NCI-H460 (cell line): ENCODE results near the gene RPS28. TPM values are rescaled to one million over a fixed set of nuclear protein-coding genes. Genes with fewer than 3 reads are reported as not detected.
A peak's percentile ranks its signal among the peaks of the same experiment; 100 is the strongest.
"Not testable (repeated sequence)": the region's sequence is repeated elsewhere in the genome, so short reads cannot be mapped to it uniquely, and the experiment has no call there.

ENCODE experiments used
- DNase-seq: peaks from one replicate; pipeline ENCODE4 v3.0.0-alpha.2; 2016; ENCODE audit warnings: low read depth; ENCODE audit errors: extremely low read depth
- polyA plus RNA-seq: library from polyadenylated mRNA; depleted of rRNA; stranded (reverse); fragments of >200 nt; gene quantifications from 2 replicates; pipeline ENCODE4 v1.2.3, GENCODE V29; 2014; cell fraction: nucleus; rRNA removed
- total RNA-seq: library from RNA; depleted of rRNA; stranded (reverse); fragments of >200 nt; shearing (Covaris generic); gene quantifications from 2 replicates; pipeline ENCODE4 v1.2.3, GENCODE V29; 2014; rRNA removed

RPS28 gene
- 623 and 769 TPM in 2 replicates for total RNA-seq
- polyA plus RNA-seq, result 25.7 and 85.7 TPM in 2 replicates

DNA sequence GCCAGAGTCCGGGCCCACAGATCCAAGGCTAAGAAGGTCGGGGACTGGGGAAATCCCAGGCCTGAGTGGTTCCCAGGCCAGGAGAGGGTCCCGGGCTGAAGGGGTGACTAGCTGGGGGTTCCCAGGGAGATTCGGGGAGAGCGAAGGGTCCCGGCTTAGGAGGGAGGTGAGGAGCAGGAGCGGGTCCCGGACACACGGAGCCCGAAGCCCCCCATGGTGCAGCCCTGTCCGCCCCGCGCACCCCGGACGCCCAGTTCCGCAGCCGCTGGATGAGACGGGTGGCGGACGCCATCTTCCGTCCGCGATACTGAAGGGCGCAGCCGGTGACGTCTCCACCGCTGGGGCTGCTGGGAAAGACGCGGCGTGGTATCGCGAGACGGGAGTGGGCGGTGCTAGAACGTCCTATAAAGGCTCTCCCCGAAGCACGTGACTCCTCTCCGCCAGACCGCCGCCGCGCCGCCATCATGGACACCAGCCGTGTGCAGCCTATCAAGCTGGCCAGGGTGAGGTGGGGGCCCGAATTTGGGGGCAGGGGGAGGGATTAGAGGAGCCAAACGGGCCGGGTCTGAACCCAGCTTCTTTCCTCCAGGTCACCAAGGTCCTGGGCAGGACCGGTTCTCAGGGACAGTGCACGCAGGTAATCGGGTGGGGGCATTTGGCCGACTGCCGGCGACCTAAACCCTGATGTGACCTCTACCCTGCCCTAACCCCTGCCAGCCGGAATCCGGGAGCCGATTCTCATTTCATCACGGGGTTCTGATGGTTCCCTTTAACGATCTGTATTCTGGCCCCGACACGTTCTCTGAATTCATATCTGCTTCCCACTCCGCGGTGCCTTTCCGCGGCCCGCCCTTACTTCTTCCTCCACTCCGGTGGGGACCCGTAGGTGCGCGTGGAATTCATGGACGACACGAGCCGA lies at the start of gene RPS28, which contains the start of gene NDUFA7:
TSS of gene RPS28 (plus strand) at position 430 of the 919 bp plus-strand sequence. CDS start at position 465, 35 bp downstream.
TSS of gene NDUFA7 (minus strand) at position 309 of the 919 bp plus-strand sequence. CDS start at position 292, 17 bp downstream.
- peak; percentile 91 for DNase-seq

GRCh38 chr19:8276508-8276907 lies 44.8 kb upstream of the RPS28 start:
- not testable (repeated sequence) for DNase-seq

DNA sequence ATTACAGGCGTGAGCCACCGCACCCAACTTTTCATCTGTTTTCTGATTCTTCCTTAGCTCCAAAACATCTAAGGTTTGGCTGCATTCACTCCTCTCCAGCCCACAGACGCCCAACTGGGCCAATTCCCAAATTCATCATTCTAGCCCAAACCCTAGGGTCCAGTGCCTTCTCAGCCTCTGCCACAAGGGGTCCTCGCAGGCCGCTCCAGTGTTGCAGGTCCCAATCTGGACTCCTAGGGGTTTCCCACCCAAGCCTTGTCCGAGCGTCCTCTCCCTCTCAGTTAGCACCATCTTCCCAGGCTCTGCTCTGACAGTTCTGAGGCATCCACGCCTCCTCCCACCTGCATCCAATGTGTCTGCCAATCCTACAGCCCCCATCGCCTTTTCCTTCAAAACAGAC lies 30.0 kb upstream of the RPS28 start:
- not testable (repeated sequence) for DNase-seq

GRCh38 chr19:8302357-8302691 lies 19.0 kb upstream of the RPS28 start:
- DNase-seq, result no peak

GRCh38 chr19:8302734-8303133 lies 18.6 kb upstream of the RPS28 start:
- DNase-seq, result no peak

- DNase-seq, result no peak
Observed at GRCh38 chr19:8304841-8305621, 16.3 kb upstream of the RPS28 start.

DNA sequence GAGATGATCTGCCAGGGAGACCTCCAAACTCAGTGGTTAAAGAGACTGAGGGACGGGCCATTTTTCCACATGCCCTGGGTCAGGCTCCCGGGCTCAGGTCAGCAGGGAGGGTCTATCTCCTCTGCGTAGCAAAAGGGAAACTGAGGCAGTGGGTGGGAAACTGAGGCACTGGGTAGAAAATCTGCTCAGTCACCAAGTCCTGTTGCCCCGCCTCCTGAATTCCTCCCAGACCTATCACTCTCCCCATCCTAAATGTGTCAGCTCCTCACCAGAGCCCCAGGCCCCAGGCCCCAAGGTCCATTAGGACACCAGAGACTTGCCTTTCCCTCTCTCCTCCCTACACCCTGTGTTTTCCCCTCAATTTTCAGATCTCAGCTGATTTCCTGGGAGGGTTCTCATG lies 15.5 kb upstream of the RPS28 start:
- DNase-seq, result no peak

- no peak for DNase-seq
Observed at GRCh38 chr19:8306235-8307054, 14.9 kb upstream of the RPS28 start.

GRCh38 chr19:8307400-8307964 lies 13.8 kb upstream of the RPS28 start:
- no peak for DNase-seq

DNA sequence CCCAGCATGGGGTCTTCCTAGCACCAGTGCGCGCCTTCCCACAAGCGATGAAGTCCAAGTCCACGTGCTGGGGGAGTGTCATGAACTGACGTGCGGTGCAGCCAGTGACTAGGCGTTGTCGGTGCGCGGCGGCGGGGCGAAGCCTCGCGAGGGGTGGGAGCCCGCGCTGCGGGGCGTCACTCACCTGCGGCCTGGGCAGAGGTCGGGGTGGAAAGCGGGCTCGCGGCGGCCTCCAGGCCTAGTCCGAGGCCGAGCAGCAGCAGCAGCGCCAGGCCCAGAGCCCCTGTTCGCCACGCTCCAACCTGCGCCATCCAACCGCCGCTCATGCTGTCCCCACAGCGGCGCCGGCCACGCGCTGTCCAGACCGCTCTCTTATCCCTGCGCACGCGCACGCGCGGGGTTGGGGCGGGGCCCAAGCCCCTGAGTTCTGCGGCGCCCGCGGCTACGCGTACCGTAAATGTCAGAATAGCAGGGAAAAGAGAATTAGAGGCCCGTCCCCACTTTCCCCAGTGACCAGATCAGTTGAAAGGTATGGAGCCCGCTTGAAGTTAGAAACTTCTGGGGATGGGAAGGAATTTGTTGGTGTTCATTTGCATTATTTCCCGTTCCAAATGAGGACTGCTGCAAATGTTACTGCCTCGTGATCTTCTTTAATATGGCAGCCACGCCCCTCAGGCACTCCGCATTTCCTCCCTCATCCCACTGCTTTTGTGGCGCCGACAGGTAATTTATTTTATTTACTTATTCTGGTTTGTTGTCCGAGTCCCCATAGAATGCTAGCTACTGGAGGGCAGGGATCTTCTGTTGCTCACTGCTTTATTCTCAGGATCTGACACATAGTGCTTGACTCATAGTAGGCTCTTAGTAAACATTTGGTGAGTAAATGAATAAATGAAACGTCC lies 13.1 kb upstream of the RPS28 start, which contains the start of gene CD320:
TSS of gene CD320 (minus strand) at position 394 of the 902 bp plus-strand sequence. CDS start at position 326, 68 bp downstream.
- peak; percentile 85 for DNase-seq

GRCh38 chr19:8308891-8309291 lies 12.4 kb upstream of the RPS28 start:
- DNase-seq, result no peak

DNA sequence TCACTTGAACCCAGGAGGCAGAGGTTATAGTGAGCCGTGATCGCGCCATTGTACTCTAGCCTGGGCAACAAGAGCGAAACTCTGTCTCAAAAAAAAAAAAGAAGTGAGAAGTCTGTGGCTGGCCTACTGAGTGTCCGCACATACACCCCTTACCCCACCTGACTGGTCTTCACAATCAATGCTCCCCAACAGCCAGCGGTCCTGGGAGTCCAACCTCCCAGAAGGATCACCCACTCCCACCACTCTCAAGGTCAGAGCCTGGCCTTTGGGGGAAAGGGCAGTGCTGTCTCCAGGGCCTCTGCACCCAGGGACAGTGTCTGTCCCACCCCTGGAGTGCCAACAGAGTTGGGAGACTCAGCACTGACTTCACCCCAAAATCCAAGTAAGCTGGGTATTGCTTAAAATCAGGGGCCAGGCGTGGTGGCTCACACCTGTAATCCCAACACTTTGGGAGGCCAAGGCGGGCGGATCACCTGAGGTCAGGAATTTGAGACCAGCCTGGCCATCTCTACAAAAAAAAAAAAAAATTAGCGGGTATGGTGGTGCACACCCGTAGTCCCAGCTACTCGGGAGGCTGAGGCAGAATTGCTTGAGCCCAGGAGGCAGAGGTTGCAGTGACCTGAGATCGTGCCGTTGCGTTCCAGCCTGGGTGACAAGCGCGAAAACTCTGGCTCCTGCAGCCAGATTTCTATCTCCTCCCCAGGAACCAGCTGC lies 10.8 kb upstream of the RPS28 start:
- no peak for DNase-seq

DNA sequence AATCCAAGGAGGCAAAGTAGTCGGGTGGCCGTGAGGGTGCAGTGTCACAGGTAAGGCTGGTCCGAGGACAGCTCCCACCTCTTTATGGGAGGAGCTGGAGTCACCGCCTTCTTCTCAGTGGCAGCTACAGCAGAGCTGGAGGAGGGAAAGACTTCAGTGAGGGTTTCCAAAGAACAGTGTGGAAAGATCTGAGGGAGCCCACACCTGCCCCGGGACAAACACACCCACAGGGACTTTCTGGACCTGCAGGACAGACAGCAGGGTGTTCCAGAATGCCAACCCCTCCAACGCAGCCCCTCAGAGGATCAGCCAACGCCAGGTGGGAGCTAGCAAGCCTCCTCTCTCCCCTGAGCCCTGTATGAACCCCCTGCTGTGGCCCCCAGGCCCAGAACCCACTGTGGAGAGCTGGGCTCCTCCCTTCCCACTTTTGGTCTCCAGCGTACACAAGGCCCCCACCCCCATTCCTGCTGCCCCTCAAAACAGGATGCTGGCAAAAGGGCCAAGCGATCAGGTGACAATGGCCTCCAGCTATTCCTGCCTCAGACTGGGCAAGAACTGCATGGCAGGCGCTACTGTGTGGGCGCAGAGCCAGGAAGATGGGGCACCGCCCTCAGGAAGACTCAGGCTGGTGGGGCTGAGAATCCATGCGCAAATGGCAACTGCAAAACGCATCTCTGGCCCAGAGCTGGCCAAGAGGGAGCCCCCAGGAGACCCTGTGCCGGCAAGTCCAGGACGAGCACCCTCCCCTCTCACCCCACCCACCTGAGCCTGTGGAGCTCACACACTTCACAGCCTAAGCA lies 9.6 kb upstream of the RPS28 start:
- DNase-seq, result no peak

DNA sequence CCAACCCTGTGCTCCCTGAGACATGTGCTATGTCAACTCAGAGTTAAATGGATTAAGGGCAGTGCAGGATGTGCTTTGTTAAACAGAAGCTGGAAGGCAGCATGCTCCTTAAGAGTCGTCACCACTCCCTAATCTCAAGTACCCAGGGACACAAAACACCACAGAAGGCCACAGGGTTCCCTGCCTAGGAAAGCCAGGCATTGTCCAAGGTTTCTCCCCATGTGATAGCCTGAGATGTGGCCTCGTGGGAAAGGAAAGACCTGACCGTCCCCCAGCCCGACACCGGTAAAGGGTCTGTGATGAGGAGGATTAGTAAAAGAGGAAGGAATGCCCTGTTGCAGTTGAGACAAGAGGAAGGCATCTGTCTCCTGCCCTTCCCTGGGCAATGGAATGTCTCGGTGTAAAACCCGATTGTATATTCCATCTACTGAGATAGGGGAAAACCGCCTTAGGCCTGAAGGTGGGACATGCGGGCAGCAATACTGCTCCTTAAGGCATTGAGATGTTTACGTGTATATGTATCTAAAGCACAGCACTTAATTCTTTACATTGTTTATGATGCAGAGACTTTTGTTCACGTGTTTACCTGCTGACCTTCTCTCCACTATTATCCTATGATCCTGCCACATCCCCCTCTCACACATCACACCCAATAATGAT lies 6.2 kb upstream of the RPS28 start:
- not testable (repeated sequence) for DNase-seq

DNA sequence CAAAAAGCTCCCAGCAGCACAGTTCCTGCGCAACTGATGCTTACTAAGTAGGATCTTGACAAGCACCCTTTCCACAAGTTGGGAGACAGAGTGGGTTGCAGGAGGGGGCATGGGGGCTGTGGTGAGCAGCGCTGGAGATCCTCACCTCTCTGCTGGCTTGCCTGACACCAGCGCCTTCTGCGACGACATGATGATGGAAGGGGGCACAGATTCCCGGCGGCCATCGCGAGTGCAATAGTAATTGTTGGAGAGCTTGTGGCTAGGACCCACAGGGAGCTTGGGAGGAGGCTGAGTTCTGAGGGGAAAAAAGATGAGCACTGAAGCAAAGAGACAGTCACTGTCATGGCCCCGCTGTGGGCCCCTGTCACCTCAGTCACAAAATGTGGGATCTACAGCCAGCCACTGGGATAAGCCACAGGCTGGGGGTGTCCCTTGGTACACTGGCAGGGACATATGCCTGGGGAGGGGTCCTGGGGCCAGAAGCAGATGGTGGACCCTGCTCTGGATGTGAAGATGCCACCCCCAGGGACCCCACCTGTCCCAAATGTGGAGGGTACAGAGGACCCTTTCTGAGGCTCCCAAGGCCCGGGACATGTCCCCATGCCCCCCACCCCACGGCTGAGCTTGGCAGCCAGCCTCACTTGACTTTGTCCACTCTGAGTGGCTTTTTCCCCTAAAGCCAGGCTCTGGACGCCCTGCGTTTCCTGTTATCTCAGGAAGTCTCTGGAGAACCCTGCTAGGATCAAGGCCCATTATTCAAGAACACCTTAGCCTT lies 4.8 kb upstream of the RPS28 start:
- no peak for DNase-seq

DNA sequence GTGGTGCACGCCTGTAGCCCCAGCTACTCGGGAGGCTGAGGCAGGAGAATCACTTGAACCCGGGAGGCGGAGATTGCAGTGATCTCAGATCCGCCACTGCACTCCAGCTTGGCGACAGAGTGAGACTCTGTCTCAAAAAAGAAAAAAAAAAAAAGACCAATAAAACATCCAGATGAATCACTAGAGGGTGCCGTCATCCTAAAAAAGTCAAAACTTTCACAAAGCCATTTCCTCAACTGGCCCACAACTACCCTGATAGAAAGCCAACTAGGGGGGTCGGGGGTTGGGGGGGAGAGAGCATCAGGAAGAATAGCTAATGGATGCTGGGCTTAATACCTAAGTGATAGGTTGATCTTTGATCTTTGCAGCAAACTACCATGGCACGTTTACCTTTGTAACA lies 2.5 kb upstream of the RPS28 start:
- DNase-seq, result not testable (repeated sequence)
